Endothelial cell of umbilical vein (primary cell): ENCODE results near the gene MAMSTR.

Source experiments
- CTCF ChIP-seq, 2 donors: IDR thresholded peaks; 1 replicate in 1 of 2; 2 replicates in 1 of 2; pipeline ENCODE4 v1.5.1; 2011; ENCODE audit warnings: low read length in 2 of 2, mild to moderate bottlenecking in 2 of 2, moderate library complexity in 2 of 2, control low read depth in 1 of 2, inconsistent platforms in 1 of 2, low read depth in 1 of 2; ENCODE audit not compliant: insufficient read depth in 1 of 2; ENCODE audit errors: extremely low read depth in 1 of 2
- EZH2 ChIP-seq: IDR thresholded peaks from 2 replicates; pipeline ENCODE4 v1.6.1; 2012; ENCODE audit warnings: borderline replicate concordance, low read depth, mild to moderate bottlenecking, moderate library complexity, low read length, inconsistent platforms; ENCODE audit not compliant: severe bottlenecking
- JUN ChIP-seq: IDR thresholded peaks from 2 replicates; pipeline ENCODE4 v1.6.1; 2011; ENCODE audit warnings: borderline replicate concordance, low read depth; ENCODE audit not compliant: insufficient read length, insufficient read depth
- POLR2A ChIP-seq: IDR thresholded peaks from 2 replicates; pipeline ENCODE4 v1.6.1; 2012; ENCODE audit warnings: low read depth, mild to moderate bottlenecking, control low read depth, low read length
- POLR2AphosphoS5 ChIP-seq: IDR thresholded peaks from 2 replicates; pipeline ENCODE4 v1.6.1; 2012; ENCODE audit warnings: low read depth, mild to moderate bottlenecking, control low read depth, low read length, moderate library complexity; ENCODE audit not compliant: insufficient read depth

- no peak for TF ChIP-seq EZH2
- TF ChIP-seq CTCF (IDR thresholded peaks at IDR 0.05; ENCODE audit: extremely low read depth in 1 of 2, insufficient read depth in 1 of 2, low read depth in 1 of 2, low read length in 2 of 2): no peak
- TF ChIP-seq POLR2A: no peak
- no peak for TF ChIP-seq JUN
- TF ChIP-seq POLR2AphosphoS5: no peak
Observed at GRCh38 chr19:48676887-48677286, 42.6 kb downstream of the MAMSTR start.
